K562 (cell line): Measurements from ENCODE around the gene TMEM131L. TPM values are rescaled to one million over a fixed set of nuclear protein-coding genes. Genes with fewer than 3 reads are reported as not detected.

Experiments used
- ATAC-seq: fragments of 200-7000 bp; cut with Tn5 transposase; 3 replicates; pipeline ENCODE4 v1.9.1; 2020; ENCODE audit warnings: moderate library complexity
- BruUV-seq: library from RNA; stranded (reverse); fragments of 400-500 nt; replicated peaks from 2 replicates; lab custom pipeline; 2021; lab: Mats Ljungman, UMichigan
- CTCF ChIA-PET: fragments of 300-600 bp; formaldehyde crosslinking; extraction: SDS; loops from one replicate; lab custom pipeline; 2021; ENCODE audit warnings: low intra/inter-chr PET ratio; lab: Yijun Ruan, JAX
- POLR2A ChIA-PET: fragments of 300-600, 350-650 bp; sonication (Branson Sonifier 250); formaldehyde crosslinking; extraction: SDS; loops from one replicate; lab custom pipeline; 2021; ENCODE audit warnings: antibody characterized with exemption, inconsistent platforms; lab: Yijun Ruan, JAX
- DNase-seq, 4 experiments: peaks; one replicate each; pipeline versions ENCODE4 v3.0.0 to v3.0.0-alpha.2; 2011 to 2018; ENCODE audit warnings: low spot score in 3 of 4, mixed read lengths in 3 of 4; ENCODE audit errors: extremely low read depth in 1 of 4
- FAIRE-seq: peaks from 2 replicates; lab custom pipeline; 2011; peaks lifted over from hg19 to GRCh38; lab: Jason Lieb, UNC
- H2AFZ ChIP-seq: 2 replicates; pipeline ENCODE4 v1.6.0; 2011; ENCODE audit warnings: low read depth, low read length, control low read depth, inconsistent platforms
- H3K27ac ChIP-seq: fragments of 200-600 bp; 3 replicates; pipeline ENCODE4 v1.8.0; 2011; ENCODE audit warnings: low read depth, mild to moderate bottlenecking, control low read depth, inconsistent platforms, low read length, moderate library complexity, mixed read lengths; ENCODE audit errors: extremely low read depth
- H3K27me3 ChIP-seq, 2 experiments: fragments of 300-600 bp in 1 of 2; 2 replicates in 1 of 2; 3 replicates in 1 of 2; pipeline versions ENCODE4 v1.6.0 to v1.8.0; 2011; ENCODE audit warnings: inconsistent platforms in 2 of 2, low read length in 2 of 2, mild to moderate bottlenecking in 1 of 2, mixed read lengths in 1 of 2, moderate library complexity in 1 of 2; ENCODE audit not compliant: control insufficient read depth in 2 of 2, insufficient read depth in 2 of 2
- H3K36me3 ChIP-seq: fragments of 300-600 bp; 3 replicates; pipeline ENCODE4 v1.8.0; 2011; ENCODE audit warnings: mild to moderate bottlenecking, low read length, inconsistent platforms; ENCODE audit not compliant: control insufficient read depth, insufficient read depth
- H3K4me1 ChIP-seq, 2 experiments: fragments of 200-600 bp in 1 of 2; replicated peaks in 1 of 2; 2 replicates in 1 of 2; 3 replicates in 1 of 2; pipeline versions ENCODE4 v1.5.1 to v1.8.0; 2011; ENCODE audit warnings: inconsistent platforms in 2 of 2, low read length in 2 of 2, mild to moderate bottlenecking in 1 of 2, mixed read lengths in 1 of 2, moderate library complexity in 1 of 2; ENCODE audit not compliant: control insufficient read depth in 2 of 2, insufficient read depth in 2 of 2
- H3K4me2 ChIP-seq: 2 replicates; pipeline ENCODE4 v1.6.1; 2011; ENCODE audit warnings: low read length, control low read depth, inconsistent platforms, mixed read lengths; ENCODE audit not compliant: insufficient read depth
- H3K4me3 ChIP-seq: fragments of 200-600 bp; sonication (generic), shearing (Covaris generic); 2 replicates; pipeline ENCODE4 v1.5.1; 2016; ENCODE audit warnings: control low read depth, inconsistent platforms
- H3K79me2 ChIP-seq: fragments of 200-600 bp; 3 replicates; pipeline ENCODE4 v1.8.0; 2011; ENCODE audit warnings: low read length, inconsistent platforms; ENCODE audit not compliant: control insufficient read depth, insufficient read depth
- H3K9ac ChIP-seq, 2 experiments: 2 replicates each; pipeline versions ENCODE4 v1.6.0 to v1.6.1; 2011; ENCODE audit warnings: low read depth in 2 of 2, low read length in 2 of 2, control low read depth in 1 of 2, inconsistent platforms in 1 of 2, mild to moderate bottlenecking in 1 of 2, mixed read lengths in 1 of 2; ENCODE audit not compliant: insufficient read depth in 1 of 2
- H3K9me1 ChIP-seq: one replicate; pipeline ENCODE4 v1.6.0; 2011; ENCODE audit warnings: inconsistent platforms, mild to moderate bottlenecking, low read length, moderate library complexity; ENCODE audit not compliant: control insufficient read depth, insufficient read depth
- H3K9me3 ChIP-seq: replicated peaks from 2 replicates; pipeline ENCODE4 v1.5.1; 2011; ENCODE audit warnings: low read depth, low read length, inconsistent platforms; ENCODE audit not compliant: control insufficient read depth, insufficient read depth
- H4K20me1 ChIP-seq: replicated peaks from 2 replicates; pipeline ENCODE4 v1.6.1; 2011; ENCODE audit warnings: low read length, inconsistent platforms, mixed read lengths; ENCODE audit not compliant: control insufficient read depth, insufficient read depth
- CXXC5 ChIP-seq: fragments of 250-450 bp; sonication (Bioruptor Pico); IDR thresholded peaks from 2 replicates; pipeline ENCODE4 v1.8.0; 2022; ENCODE audit warnings: inconsistent platforms, mild to moderate bottlenecking, moderate library complexity
- MTA1 ChIP-seq: fragments of 450-650 bp; IDR thresholded peaks from 2 replicates; pipeline ENCODE4 v1.6.1; 2017; ENCODE audit warnings: borderline replicate concordance
- MXI1 ChIP-seq: IDR thresholded peaks from 2 replicates; pipeline ENCODE4 v1.6.1; 2011; ENCODE audit warnings: low read depth, mild to moderate bottlenecking, improper control_type of control experiment, low read length
- POLR2AphosphoS5 ChIP-seq: IDR thresholded peaks from 2 replicates; pipeline ENCODE4 v1.6.1; 2011; ENCODE audit warnings: mild to moderate bottlenecking, low read depth, low read length, moderate library complexity; ENCODE audit not compliant: control insufficient read depth, insufficient read depth
- PRPF4 ChIP-seq: fragments of 200-400 bp; formaldehyde crosslinking; IDR thresholded peaks from one replicate; pipeline ENCODE4 v1.6.1; 2017; ENCODE audit warnings: low read length, low read depth, mild to moderate bottlenecking; ENCODE audit not compliant: insufficient read depth, poor library complexity, severe bottlenecking
- SMAD2 ChIP-seq: fragments of 150-350 bp; IDR thresholded peaks from 2 replicates; pipeline ENCODE4 v1.6.1; 2014; ENCODE audit warnings: low read depth, mild to moderate bottlenecking, low read length
- ZEB2 ChIP-seq: fragments of 450-650 bp; IDR thresholded peaks from 2 replicates; pipeline ENCODE4 v1.6.1; 2016
- ZFPM2 ChIP-seq: fragments of 250-450 bp; sonication (Bioruptor Pico); IDR thresholded peaks from 2 replicates; pipeline ENCODE4 v1.5.1; 2022; ENCODE audit warnings: mild to moderate bottlenecking
- ZNF766 ChIP-seq: fragments of 200-800 bp; sonication (Bioruptor generic); conservative IDR thresholded peaks from 2 replicates; pipeline ENCODE4 v1.6.1; 2016; ENCODE audit warnings: missing genetic modification characterization, missing compliant biosample characterization
- WGBS: fragments of 100-300 bp; shearing (Covaris generic); methylation state at CpG from one replicate; pipeline ENCODE4 v1.1.6; 2016; ENCODE audit warnings: low coverage, mixed read lengths; ENCODE audit not compliant: insufficient coverage; ENCODE audit errors: missing lambda C conversion rate; 5-methylcytosine and 5-hydroxymethylcytosine counted together
- in situ Hi-C: fragments of 300-500 bp; cut with MboI; formaldehyde crosslinking; loops from 4 replicates; pipeline ENCODE4 v1.15.0; 2018; ENCODE audit warnings: inconsistent platforms, mixed read lengths
- intact Hi-C: fragments of 100-400 bp; cut with micrococcal nuclease; formaldehyde crosslinking; loops from 2 replicates; pipeline ENCODE4 v1.14.2; 2022
- polyA plus RNA-seq, 8 experiments: library from polyadenylated mRNA; depleted of rRNA in 4 of 8; stranded (reverse) in 5 of 8; unstranded in 3 of 8; fragments of >200 nt; fragmentation: Nextera tagmentation in 2 of 8; fragmentation: Illumina TruSeq in 1 of 8; extraction: Ambion mirVana in 2 of 8; extraction: Trizol in 1 of 8; gene quantifications; 2 replicates each; pipeline versions ENCODE4 v1.2.1 to v1.2.3, GENCODE V29; 2011 to 2014; ENCODE audit warnings: inconsistent platforms in 1 of 8, missing spikeins in 1 of 8
- total RNA-seq, 7 experiments: library from RNA; depleted of rRNA in 6 of 7; stranded (reverse); fragments of >200 nt in 6 of 7; fragmentation: Illumina TruSeq in 2 of 7; extraction: Trizol in 2 of 7; gene quantifications; 2 replicates each; pipeline versions ENCODE4 v1.2.1 to v1.2.3, GENCODE V29; 2011 to 2021; ENCODE audit warnings: low replicate concordance in 1 of 7
- TF ChIP-seq, protein P1 (sequence below), 2 experiments: fragments of 450-650 bp in 1 of 2; IDR thresholded peaks; 2 replicates each; pipeline ENCODE4 v1.6.1; 2011 to 2017; ENCODE audit warnings: low read depth in 2 of 2, antibody characterized with exemption in 1 of 2, borderline replicate concordance in 1 of 2, low read length in 1 of 2, mild to moderate bottlenecking in 1 of 2, mixed read lengths in 1 of 2; ENCODE audit not compliant: control insufficient read depth in 1 of 2

The TMEM131L gene
- total and polyA plus RNA-seq, 9 of the 15 experiments (the other 6 are each of a cell fraction or from before 2014, with no cell fraction given): 1.2 to 20.8 (median 12.9) TPM

DNA sequence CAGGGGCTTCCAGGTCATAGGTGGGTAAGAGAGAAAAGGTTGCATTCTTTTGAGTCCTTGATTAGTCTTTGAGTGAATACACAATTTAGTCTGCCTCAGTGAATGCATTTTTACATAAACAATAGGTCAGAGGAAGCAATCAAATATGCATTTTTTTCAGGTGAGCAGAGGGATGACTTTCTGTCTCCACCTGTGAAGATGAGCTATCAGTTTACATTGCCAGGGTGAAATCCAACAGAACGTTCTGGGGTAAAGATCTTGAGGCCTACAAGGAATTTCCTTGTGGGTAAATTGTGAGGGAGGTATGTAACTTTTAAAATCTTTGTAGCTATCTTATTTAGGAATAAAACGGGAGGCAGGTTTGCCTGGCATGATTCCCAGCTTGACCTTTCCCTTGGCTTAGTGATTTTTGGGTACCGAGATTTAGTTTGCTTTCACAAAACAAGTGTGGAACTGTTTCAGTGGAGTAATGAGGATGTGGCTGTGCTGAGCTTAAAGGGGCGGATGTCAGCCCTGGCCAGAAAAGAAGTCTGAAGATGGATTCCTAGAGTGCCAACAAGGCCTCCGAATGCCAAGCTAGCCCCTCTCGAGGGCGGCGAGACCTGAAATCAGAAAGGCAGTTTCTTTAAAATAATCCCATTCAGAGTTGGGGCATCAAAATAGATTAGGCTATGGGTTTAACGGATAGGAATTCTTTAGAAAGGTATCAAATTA is 29.5 kb downstream of the TMEM131L start:
- CTCF ChIA-PET: no interaction called here
- intact Hi-C loops: no loop called here
- BruUV-seq: no TSS peak
- peaks cover 22 to 42% of the 10 kb centered on the region in 2 experiments for H3K4me1 ChIP-seq
- H3K9ac ChIP-seq: no peak overlapping the region
- H4K20me1 ChIP-seq: peaks cover 19% of the 10 kb centered on the region
- FAIRE-seq (no peak), ATAC-seq (no peak), DNase-seq (no peak)
- no peak overlapping the region for H2AFZ ChIP-seq
- POLR2A ChIA-PET: interaction anchor here (0.6 kb wide), 1 partner anchor 72 kb away, joined by 3 read pairs; no protein-coding TSS in a partner anchor
- H3K9me1 ChIP-seq: no peaks in the 10 kb centered on the region
- H3K27ac ChIP-seq: no peak overlapping the region
- in situ Hi-C loops: no loop called here
- peaks cover 5% of the 10 kb centered on the region; the same call in 2 of the 3 replicates for H3K36me3 ChIP-seq
- H3K4me3 ChIP-seq: no peak overlapping the region
- 85% methylated on average over 9 of the region's 9 CpGs for WGBS
- no peak overlapping the region for H3K4me2 ChIP-seq
- peaks cover 62% of the 10 kb centered on the region for H3K79me2 ChIP-seq
- TF ChIP-seq ZFPM2 (CRISPR knock-in tag) (no peak), ZNF766 (CRISPR knock-in tag) (no peak), POLR2AphosphoS5 (no peak), CXXC5 (no peak), MTA1 (no peak), SMAD2 (no peak), PRPF4 (no peak), MXI1 (no peak), ZEB2 (no peak)
- TF ChIP-seq, protein P1, sequence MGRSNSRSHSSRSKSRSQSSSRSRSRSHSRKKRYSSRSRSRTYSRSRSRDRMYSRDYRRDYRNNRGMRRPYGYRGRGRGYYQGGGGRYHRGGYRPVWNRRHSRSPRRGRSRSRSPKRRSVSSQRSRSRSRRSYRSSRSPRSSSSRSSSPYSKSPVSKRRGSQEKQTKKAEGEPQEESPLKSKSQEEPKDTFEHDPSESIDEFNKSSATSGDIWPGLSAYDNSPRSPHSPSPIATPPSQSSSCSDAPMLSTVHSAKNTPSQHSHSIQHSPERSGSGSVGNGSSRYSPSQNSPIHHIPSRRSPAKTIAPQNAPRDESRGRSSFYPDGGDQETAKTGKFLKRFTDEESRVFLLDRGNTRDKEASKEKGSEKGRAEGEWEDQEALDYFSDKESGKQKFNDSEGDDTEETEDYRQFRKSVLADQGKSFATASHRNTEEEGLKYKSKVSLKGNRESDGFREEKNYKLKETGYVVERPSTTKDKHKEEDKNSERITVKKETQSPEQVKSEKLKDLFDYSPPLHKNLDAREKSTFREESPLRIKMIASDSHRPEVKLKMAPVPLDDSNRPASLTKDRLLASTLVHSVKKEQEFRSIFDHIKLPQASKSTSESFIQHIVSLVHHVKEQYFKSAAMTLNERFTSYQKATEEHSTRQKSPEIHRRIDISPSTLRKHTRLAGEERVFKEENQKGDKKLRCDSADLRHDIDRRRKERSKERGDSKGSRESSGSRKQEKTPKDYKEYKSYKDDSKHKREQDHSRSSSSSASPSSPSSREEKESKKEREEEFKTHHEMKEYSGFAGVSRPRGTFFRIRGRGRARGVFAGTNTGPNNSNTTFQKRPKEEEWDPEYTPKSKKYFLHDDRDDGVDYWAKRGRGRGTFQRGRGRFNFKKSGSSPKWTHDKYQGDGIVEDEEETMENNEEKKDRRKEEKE (IDR thresholded peaks at IDR 0.05; ENCODE audit: borderline replicate concordance in 1 of 2, control insufficient read depth in 1 of 2, low read depth in 2 of 2, low read length in 1 of 2): no peak
- H3K9me3 ChIP-seq: no peaks in the 10 kb centered on the region
- H3K27me3 ChIP-seq: no peaks in the 10 kb centered on the region
